Activated naive CD4-positive, alpha-beta T cell treated with anti-CD3 and anti-CD28 coated beads, Interleukin-2, amount 10 ng/mL, durations not matched to agents 7 days and 5 days (primary cell): ENCODE measurements around the gene TNFAIP3.

Experiments used
- CTCF ChIA-PET: fragments of 350-600 bp; sonication (Branson Sonifier 250); formaldehyde crosslinking; loops from one replicate; lab custom pipeline; 2021; ENCODE audit warnings: antibody characterized with exemption; lab: Charles Lee
- DNase-seq: peaks from one replicate; pipeline ENCODE4 v3.0.0-alpha.2; 2020
- H3K27ac Mint-ChIP-seq: one replicate; pipeline ENCODE4 v1.8.0; 2021; ENCODE audit warnings: mild to moderate bottlenecking, moderate library complexity, mixed read lengths
- H3K27me3 Mint-ChIP-seq: one replicate; pipeline ENCODE4 v1.8.0; 2021; ENCODE audit warnings: mild to moderate bottlenecking, mixed read lengths
- H3K36me3 Mint-ChIP-seq: one replicate; pipeline ENCODE4 v1.8.0; 2021; ENCODE audit warnings: mixed read lengths
- H3K4me1 Mint-ChIP-seq: one replicate; pipeline ENCODE4 v1.8.0; 2021; ENCODE audit warnings: mixed read lengths
- H3K4me3 Mint-ChIP-seq: one replicate; pipeline ENCODE4 v1.8.0; 2021; ENCODE audit warnings: mild to moderate bottlenecking, moderate library complexity, mixed read lengths
- H3K9me3 Mint-ChIP-seq: one replicate; pipeline ENCODE4 v1.8.0; 2021; ENCODE audit warnings: mixed read lengths

The TNFAIP3 gene

GRCh38 chr6:137926207-137926731 is 59.2 kb downstream of the TNFAIP3 start:
- Mint-ChIP-seq H3K27me3 (no peaks in the 10 kb centered on the region), H3K9me3 (no peaks in the 10 kb centered on the region), H3K4me3 (no peak overlapping the region), H3K36me3 (no peaks in the 10 kb centered on the region), H3K4me1 (peaks cover 37% of the 10 kb centered on the region), H3K27ac (no peak overlapping the region)
- CTCF ChIA-PET, result interaction anchor here (0.6 to 3.0 kb wide), 11 partner anchors 8 to 221 kb away, joined by 3 to 18 read pairs (median 4); no protein-coding TSS in a partner anchor
- no peak for DNase-seq

- no peaks in the 10 kb centered on the region for H3K27me3 Mint-ChIP-seq
- no peak overlapping the region for H3K27ac Mint-ChIP-seq
- H3K9me3 Mint-ChIP-seq, result no peaks in the 10 kb centered on the region
- CTCF ChIA-PET, result interaction anchor here (1.0 to 3.0 kb wide), 11 partner anchors 9 to 128 kb away, joined by 3 to 18 read pairs (median 5); partner anchors contain the start of gene TNFAIP3
- no peak overlapping the region for H3K4me3 Mint-ChIP-seq
- DNase-seq, result no peak
- H3K36me3 Mint-ChIP-seq, result no peaks in the 10 kb centered on the region
- H3K4me1 Mint-ChIP-seq, result peaks cover 37% of the 10 kb centered on the region
These were observed 59.9 kb downstream of the TNFAIP3 start for GRCh38 chr6:137926985-137927384.

- H3K27ac Mint-ChIP-seq, result peak overlapping the region; percentile 83
- DNase-seq, result peak; percentile 81
These were observed 60.7 kb downstream of the TNFAIP3 start for GRCh38 chr6:137927777-137928218.

GRCh38 chr6:137928286-137928685 is 61.2 kb downstream of the TNFAIP3 start:
- H3K27me3 Mint-ChIP-seq, result no peaks in the 10 kb centered on the region
- CTCF ChIA-PET, result interaction anchor here (0.9 to 3.0 kb wide), 8 partner anchors 11 to 223 kb away, joined by 3 to 18 read pairs (median 4); no protein-coding TSS in a partner anchor
- peaks cover 37% of the 10 kb centered on the region for H3K4me1 Mint-ChIP-seq
- no peaks in the 10 kb centered on the region for H3K9me3 Mint-ChIP-seq
- H3K36me3 Mint-ChIP-seq, result no peaks in the 10 kb centered on the region
- peak; percentile 28 for DNase-seq
- H3K4me3 Mint-ChIP-seq, result no peak overlapping the region
- H3K27ac Mint-ChIP-seq, result peak overlapping the region; percentile 83

More at GRCh38 chr6:137927777-137928218, 60.7 kb downstream of the TNFAIP3 start:
- H3K9me3 Mint-ChIP-seq, result no peaks in the 10 kb centered on the region
- no peaks in the 10 kb centered on the region for H3K36me3 Mint-ChIP-seq
- H3K4me3 Mint-ChIP-seq, result peak overlapping the region; percentile 42
- peaks cover 37% of the 10 kb centered on the region for H3K4me1 Mint-ChIP-seq
- CTCF ChIA-PET, result interaction anchor here (0.9 to 3.0 kb wide), 11 partner anchors 12 to 223 kb away, joined by 3 to 18 read pairs (median 4); partner anchors contain the start of gene TNFAIP3
- H3K27me3 Mint-ChIP-seq, result no peaks in the 10 kb centered on the region

GRCh38 chr6:137931849-137932465 is 64.9 kb downstream of the TNFAIP3 start:
- Mint-ChIP-seq H3K4me3 (no peak overlapping the region), H3K36me3 (peaks cover 10% of the 10 kb centered on the region), H3K9me3 (peaks cover 6% of the 10 kb centered on the region), H3K27me3 (no peaks in the 10 kb centered on the region), H3K4me1 (peaks cover 22% of the 10 kb centered on the region), H3K27ac (no peak overlapping the region)
- no peak for DNase-seq
- CTCF ChIA-PET, result interaction anchor here (0.6 to 1.3 kb wide), 6 partner anchors 8 to 224 kb away, joined by 3 to 5 read pairs (median 4); partner anchors contain the start of gene TNFAIP3
